ENCODE measurements around the gene FNBP1.
"Not testable (repeated sequence)": the region's sequence is repeated elsewhere in the genome, so short reads cannot be mapped to it uniquely, and the experiment has no call there.

Gene FNBP1

DNA sequence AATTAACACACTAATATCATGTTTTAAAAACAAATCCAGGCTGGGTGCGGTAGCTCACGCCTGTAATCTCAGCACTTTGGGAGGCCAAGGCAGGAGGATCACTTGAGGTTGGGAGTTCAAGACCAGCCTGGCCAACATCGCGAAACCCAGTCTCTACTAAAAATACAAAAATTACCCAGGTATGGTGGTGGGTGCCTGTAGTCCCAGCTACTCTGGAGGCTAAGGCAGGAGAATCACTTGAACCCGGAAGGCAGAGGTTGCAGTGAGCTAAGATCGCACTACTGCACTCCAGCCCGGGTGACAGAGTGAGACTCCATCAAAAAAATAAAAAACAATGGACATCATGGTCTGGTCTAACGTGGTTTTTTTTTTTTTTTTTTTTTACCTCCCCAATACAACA lies 25.5 kb downstream of the FNBP1 start:
- H3K36me3 Mint-ChIP-seq; H3K9me3 Mint-ChIP-seq; ATAC-seq; DNase-seq (ENCODE audit: low spot score in 2 of 2): not testable (repeated sequence)
- Mint-ChIP-seq H3K4me1 (peaks cover 72% of the 10 kb centered on the region), H3K27ac (peak overlapping the region; percentile 99), H3K4me3 (peak overlapping the region; percentile 61)

DNA sequence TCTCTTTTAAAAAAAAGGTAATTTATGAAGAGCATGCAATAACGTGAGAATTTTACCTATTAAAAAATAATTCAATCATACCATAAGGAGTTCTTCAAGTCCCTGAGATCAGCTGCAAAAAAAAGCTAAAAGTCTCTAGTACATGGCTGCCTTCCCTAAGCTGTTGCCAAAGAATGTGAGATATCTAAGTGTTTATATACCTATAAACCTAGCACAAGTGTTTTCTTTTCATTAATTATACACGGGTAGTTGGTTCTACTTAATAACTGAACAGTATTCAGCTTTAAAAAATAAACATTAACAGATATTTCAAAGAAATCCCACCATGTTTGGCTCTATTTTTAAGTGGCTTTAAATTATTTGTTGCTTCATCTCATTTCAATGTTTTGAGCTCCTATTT lies 25.9 kb downstream of the FNBP1 start:
- Mint-ChIP-seq H3K36me3 (no peaks in the 10 kb centered on the region), H3K4me3 (peak overlapping the region; percentile 61), H3K27ac (peak overlapping the region; percentile 99), H3K9me3 (no peaks in the 10 kb centered on the region), H3K4me1 (peaks cover 74% of the 10 kb centered on the region)
- DNase-seq (ENCODE audit: low spot score in 2 of 2) (no peak), ATAC-seq (no peak)

DNA sequence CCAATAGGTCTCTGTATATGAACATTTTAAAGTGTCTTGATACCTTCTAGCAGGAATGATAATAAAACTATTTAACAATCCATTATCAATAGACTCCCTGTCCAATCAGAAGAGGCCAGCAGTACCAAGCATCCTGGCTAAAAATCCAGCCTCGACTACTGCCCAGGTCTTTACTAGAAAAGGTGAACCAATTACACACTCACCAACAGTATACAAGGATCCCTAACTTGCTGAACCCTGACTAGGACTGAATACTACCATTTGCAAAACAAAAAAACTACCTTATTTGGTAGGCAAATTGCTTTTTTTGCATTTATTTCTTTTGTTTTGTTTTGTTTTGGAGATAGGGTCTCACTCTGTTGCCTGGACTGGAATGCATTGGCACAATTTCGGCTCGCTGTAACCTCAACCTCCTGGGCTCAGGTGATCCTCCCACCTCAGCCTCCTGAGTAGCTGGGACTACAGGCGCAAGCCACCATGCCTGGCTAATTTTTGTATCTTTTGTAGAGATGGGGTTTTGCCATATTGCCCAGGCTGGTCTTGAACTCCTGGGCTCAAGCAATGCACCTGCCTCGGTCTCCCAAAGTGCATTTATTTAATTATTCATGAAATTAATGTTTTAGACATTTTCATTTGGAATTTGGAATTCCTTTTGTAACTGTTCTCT lies 27.5 kb downstream of the FNBP1 start:
- ATAC-seq (no peak), DNase-seq (ENCODE audit: low spot score in 2 of 2) (no peak)
- H3K4me3 Mint-ChIP-seq: no peak overlapping the region
- peaks cover 5% of the 10 kb centered on the region for H3K9me3 Mint-ChIP-seq
- H3K4me1 Mint-ChIP-seq: peaks cover 74% of the 10 kb centered on the region
- no peaks in the 10 kb centered on the region for H3K36me3 Mint-ChIP-seq
- peak overlapping the region; percentile 99 for H3K27ac Mint-ChIP-seq

DNA sequence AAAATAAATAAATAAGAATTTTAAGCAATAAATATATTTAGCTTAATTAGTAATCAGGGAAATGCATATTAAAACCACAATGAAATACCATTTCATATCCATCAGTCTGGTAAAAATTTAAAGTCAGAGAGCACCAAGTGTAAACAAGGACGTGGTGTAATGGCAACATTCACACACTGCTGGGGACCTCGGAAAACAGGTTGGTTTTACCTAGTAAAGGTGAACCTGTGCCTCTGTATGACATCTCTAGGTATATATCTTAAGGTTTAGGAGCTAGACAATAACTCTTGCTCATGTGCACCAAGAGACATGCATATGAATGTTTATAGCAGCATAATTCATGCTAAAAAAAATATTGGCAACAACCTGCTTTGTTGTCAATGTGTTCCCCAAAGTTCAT lies 29.7 kb downstream of the FNBP1 start:
- H3K4me1 Mint-ChIP-seq: peaks cover 80% of the 10 kb centered on the region
- no peak for DNase-seq (ENCODE audit: low spot score in 2 of 2)
- H3K27ac Mint-ChIP-seq: peak overlapping the region; percentile 90
- H3K9me3 Mint-ChIP-seq: peaks cover 5% of the 10 kb centered on the region
- H3K4me3 Mint-ChIP-seq: peak overlapping the region; percentile 11
- no peaks in the 10 kb centered on the region for H3K36me3 Mint-ChIP-seq
- ATAC-seq: no peak

DNA sequence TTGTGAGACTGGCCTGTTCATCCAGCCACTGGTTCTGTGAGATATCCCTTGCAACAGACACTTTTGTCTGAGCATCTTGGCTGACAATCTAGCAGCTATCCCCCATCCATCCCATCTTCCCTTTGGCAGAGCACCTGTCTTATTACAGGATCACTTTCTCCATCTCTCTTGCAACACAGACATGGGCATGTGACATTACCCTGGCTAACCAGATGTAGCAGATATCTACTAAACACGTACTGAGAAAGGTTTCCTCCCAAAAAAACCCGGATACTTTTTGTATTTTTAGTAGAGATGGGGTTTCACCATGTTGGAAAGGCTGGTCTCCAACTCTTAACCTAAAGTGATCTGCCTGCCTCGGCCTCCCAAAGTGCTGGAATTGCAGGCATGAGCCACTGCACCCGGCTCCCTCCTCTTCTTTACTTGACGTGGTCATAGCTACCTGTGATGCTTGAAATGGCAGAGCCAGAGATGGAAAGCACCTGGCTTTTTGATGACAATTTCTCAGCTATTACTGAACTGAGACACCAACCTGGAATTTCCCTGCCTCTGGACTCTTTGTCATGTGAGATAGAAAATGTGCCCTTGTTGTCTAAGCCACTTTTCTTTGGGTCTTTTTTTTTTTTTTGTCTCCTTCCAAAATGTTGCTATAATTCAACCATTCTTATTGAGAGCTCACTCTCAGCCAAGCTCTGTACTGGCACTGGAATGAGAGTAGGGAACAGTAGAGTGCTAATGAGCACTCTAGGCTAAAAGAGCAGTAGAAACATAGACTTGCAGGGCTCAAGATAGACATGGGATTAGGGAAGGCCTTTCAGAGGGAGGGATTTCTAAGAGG lies 32.6 kb downstream of the FNBP1 start:
- Mint-ChIP-seq H3K36me3 (no peaks in the 10 kb centered on the region), H3K4me3 (peak overlapping the region; percentile 49), H3K27ac (peak overlapping the region; percentile 90), H3K4me1 (peaks cover 74% of the 10 kb centered on the region), H3K9me3 (peaks cover 5% of the 10 kb centered on the region)
- peak in 1 of 2 donors; percentile 70 for DNase-seq (ENCODE audit: low spot score in 2 of 2)
- peak; percentile 83 for ATAC-seq

DNA sequence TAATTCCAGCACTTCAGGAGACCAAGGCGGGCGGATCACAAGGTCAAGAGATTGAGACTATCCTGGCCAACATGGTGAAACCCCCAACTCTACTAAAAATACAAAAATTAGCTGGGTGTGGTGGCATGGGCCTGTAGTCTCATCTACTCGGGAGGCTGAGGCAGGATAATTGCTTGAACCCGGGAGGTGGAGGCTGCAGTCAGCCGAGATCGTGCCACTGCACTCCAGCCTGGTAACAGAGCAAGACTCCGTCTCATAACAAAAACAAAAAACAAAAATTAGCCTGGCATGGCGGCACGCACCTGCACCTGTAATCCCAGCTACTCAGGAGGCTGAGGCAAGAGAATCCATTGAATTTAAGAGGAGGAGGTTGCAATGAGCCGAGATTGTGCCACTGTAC lies 33.4 kb downstream of the FNBP1 start:
- H3K36me3 Mint-ChIP-seq; H3K9me3 Mint-ChIP-seq; ATAC-seq; DNase-seq (ENCODE audit: low spot score in 2 of 2): not testable (repeated sequence)
- Mint-ChIP-seq H3K27ac (peak overlapping the region; percentile 90), H3K4me3 (peak overlapping the region; percentile 49), H3K4me1 (peaks cover 74% of the 10 kb centered on the region)

DNA sequence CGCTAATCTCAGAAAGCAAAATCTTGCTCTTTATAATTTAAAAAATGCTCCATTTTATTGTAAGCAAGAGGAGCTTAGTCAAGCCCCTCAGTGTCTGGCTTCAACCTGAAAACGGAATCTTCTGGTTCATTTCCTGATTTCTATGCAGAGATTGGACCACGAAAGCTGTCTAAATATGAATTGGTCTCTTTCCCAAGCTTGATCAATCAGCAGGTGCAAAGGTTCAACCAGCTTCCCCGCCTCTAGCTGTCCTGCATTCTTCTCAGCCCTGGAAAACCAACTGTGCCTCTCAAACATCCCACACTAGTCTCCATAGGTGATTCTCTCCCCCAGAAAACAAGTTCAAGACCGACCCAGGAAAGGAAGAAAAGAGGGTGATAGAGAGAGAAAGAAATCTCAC lies 34.5 kb downstream of the FNBP1 start:
- Mint-ChIP-seq H3K4me3 (peak overlapping the region; percentile 49), H3K27ac (peak overlapping the region; percentile 90), H3K9me3 (peaks cover 5% of the 10 kb centered on the region), H3K36me3 (no peaks in the 10 kb centered on the region), H3K4me1 (peaks cover 68% of the 10 kb centered on the region)
- DNase-seq (ENCODE audit: low spot score in 2 of 2) (no peak), ATAC-seq (no peak)

DNA sequence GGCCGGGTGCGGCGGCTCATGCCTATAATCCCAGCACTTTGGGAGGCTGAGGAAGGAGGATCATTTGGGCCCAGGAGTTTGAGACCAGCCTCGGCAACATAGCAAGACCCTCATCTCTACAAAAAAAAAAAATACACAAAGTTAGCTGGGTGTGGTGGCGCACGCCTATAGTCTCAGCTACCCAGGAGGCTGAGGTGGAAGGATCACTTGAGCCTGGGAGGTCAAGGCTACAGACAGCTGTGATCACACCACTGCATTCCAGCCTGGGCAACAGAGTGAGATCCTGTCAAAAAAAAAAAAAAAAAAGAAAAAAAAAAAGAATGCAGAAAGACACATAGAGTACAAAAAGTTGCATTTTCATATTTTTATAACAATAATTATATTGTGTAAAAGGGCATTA lies 36.0 kb downstream of the FNBP1 start:
- DNase-seq (ENCODE audit: low spot score in 2 of 2); H3K9me3 Mint-ChIP-seq; H3K36me3 Mint-ChIP-seq; ATAC-seq: not testable (repeated sequence)
- H3K4me3 Mint-ChIP-seq: peak overlapping the region; percentile 49
- H3K4me1 Mint-ChIP-seq: peaks cover 67% of the 10 kb centered on the region
- peak overlapping the region; percentile 90 for H3K27ac Mint-ChIP-seq

DNA sequence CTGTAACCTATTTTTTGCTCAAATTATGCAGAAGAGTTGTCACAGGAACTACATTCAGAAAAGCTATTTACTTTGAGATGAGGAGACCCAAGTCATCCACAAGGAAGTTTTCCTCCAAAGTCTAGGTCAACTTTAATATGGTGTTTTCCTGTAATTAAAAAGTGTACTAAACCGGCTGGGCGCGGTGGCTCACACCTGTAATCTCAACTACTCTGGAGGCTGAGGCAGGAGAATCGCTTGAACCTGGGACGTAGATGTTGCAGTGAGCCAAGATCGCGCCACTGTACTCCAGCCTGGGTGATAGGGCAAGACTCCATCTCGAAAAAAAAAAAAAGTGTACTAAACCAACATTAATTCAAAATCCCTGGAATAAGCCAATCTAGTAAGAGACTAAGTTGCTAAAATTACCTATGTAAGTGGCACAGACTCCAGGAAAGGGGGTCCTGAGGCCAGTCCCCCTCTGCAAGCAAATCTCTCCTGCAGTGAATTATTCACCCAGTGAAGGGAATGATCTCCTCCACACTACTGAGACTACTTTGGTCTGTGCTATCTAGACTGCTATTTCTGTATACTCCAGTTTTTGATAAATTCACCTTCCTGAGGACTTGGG lies 38.9 kb downstream of the FNBP1 start:
- H3K9me3 Mint-ChIP-seq: no peaks in the 10 kb centered on the region
- peak overlapping the region; percentile 90 for H3K27ac Mint-ChIP-seq
- no peaks in the 10 kb centered on the region for H3K36me3 Mint-ChIP-seq
- no peak for ATAC-seq
- H3K4me3 Mint-ChIP-seq: peak overlapping the region; percentile 50
- DNase-seq (ENCODE audit: low spot score in 2 of 2): no peak
- peaks cover 58% of the 10 kb centered on the region for H3K4me1 Mint-ChIP-seq

DNA sequence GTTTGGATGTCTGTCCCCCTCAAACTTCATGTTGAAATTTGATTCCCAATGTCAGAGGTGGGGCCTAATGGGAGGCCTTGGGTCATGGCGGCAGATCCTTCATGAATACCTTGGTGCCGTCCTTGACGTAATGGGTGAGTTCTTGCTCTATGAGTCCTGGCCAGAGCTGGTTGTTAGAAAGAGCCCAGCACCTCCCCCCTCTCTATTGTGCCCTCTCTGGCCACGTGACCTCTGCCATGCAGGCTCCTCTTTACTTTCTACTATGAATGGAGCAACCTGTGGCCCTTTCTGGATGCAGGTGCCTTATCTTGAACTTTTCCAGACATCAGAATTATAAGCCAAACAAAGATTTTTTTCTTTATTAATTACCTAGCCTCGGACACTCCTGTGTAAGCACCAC lies 40.7 kb downstream of the FNBP1 start:
- H3K36me3 Mint-ChIP-seq: no peaks in the 10 kb centered on the region
- H3K9me3 Mint-ChIP-seq: no peaks in the 10 kb centered on the region

DNA sequence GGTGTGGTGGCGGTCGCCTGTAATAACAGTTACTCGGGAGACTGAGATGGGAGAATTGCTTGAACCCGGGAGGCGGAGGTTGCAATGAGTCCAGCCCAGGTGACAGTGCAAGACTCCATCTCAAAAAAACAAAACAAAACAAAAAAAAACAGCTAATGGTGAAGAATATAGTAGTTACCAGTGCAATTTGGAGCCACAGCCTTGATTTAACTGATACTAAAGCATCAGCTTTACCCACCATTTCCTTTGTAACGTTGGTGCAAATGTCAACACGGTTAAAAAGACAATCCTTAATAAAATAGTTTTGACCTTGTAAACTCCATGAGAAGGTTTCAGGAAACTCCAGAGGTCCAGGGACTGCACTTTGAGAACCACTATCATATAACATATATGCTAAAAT lies 41.8 kb downstream of the FNBP1 start:
- H3K4me3 Mint-ChIP-seq: peak overlapping the region; percentile 71
- peak overlapping the region; percentile 95 for H3K27ac Mint-ChIP-seq
- H3K9me3 Mint-ChIP-seq: no peaks in the 10 kb centered on the region
- DNase-seq (ENCODE audit: low spot score in 2 of 2) (no peak), ATAC-seq (no peak)
- no peaks in the 10 kb centered on the region for H3K36me3 Mint-ChIP-seq
- H3K4me1 Mint-ChIP-seq: peaks cover 58% of the 10 kb centered on the region

More for the DNA sequence above, 40.7 kb downstream of the FNBP1 start:
- DNase-seq (ENCODE audit: low spot score in 2 of 2): no peak
- Mint-ChIP-seq H3K4me3 (peak overlapping the region; percentile 50), H3K27ac (peak overlapping the region; percentile 90), H3K4me1 (peaks cover 62% of the 10 kb centered on the region)
- no peak for ATAC-seq

DNA sequence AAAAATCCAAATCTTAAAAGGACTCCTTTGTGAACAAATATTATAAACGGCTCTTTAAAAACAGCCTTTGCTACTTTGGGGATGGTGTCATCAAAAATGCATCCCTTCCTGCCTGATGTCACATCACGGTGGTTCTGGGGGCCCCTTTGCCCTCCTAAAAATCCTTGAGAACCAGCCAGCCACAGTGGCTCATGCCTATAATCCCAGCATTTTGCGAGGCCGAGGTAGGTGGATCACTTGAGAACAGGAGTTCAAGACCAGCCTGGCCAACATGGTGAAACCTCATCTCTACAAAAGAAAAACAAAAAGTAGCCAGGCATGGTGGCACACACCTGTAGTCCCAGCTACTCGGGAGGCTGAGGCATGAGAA lies 43.9 kb downstream of the FNBP1 start:
- Mint-ChIP-seq H3K4me1 (peaks cover 78% of the 10 kb centered on the region), H3K27ac (peak overlapping the region; percentile 95), H3K4me3 (peak overlapping the region; percentile 71), H3K9me3 (no peaks in the 10 kb centered on the region), H3K36me3 (no peaks in the 10 kb centered on the region)
- no peak for DNase-seq (ENCODE audit: low spot score in 2 of 2)
- no peak for ATAC-seq

DNA sequence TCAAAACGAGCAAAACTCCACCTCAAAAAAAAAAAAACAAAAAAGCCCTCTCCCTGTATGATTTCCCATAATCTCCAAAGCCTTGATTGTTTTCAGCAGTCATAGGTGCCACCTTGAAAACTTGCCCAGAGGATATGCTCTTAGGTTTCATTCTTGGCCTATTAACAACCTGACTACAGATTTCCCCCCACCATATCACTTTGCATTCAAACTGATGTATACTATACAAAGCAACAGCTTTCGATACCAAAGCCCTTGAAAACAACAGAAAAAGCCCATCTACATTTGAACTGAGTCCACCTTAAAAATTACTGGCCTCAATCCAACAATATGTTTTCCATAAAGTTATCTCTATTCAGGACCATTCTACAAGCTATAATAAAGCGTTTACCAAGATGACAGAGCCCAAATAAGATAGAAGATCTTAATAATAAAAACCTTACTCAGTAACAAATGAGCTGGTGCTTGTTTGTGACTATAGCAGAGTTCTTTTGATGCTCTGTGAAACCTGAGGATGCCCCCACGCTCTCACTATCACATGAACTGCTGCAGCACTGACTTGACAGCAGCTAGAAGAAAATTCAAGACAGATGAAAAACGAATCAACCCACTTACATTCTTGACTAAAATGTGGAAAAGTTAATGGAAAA lies 44.4 kb downstream of the FNBP1 start:
- Mint-ChIP-seq H3K9me3 (no peaks in the 10 kb centered on the region), H3K27ac (peak overlapping the region; percentile 95), H3K4me1 (peaks cover 82% of the 10 kb centered on the region), H3K36me3 (no peaks in the 10 kb centered on the region), H3K4me3 (peak overlapping the region; percentile 71)
- ATAC-seq (peak; percentile 58), DNase-seq (ENCODE audit: low spot score in 2 of 2) (no peak)

DNA sequence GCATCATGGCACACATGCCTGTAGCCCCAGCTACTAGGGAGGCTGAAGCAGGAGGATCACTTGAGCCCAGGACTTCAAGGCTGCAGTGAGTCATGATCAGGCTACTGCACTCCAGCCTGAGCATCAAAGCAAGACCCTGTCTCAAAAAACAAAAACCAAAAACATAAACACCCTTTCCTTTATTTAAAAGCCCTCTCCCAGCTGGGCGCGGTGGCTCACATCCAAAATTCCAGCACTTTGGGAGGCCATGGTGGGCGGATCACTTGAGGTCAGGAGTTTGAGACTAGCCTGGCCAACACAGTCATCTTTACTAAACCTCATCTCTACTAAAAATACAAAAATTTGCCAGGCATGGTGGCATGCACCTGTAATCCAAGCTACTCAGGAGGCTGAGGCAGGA lies 45.3 kb downstream of the FNBP1 start:
- H3K27ac Mint-ChIP-seq: peak overlapping the region; percentile 95
- peaks cover 73% of the 10 kb centered on the region for H3K4me1 Mint-ChIP-seq
- ATAC-seq; DNase-seq (ENCODE audit: low spot score in 2 of 2); H3K9me3 Mint-ChIP-seq; H3K36me3 Mint-ChIP-seq: not testable (repeated sequence)
- H3K4me3 Mint-ChIP-seq: peak overlapping the region; percentile 71

DNA sequence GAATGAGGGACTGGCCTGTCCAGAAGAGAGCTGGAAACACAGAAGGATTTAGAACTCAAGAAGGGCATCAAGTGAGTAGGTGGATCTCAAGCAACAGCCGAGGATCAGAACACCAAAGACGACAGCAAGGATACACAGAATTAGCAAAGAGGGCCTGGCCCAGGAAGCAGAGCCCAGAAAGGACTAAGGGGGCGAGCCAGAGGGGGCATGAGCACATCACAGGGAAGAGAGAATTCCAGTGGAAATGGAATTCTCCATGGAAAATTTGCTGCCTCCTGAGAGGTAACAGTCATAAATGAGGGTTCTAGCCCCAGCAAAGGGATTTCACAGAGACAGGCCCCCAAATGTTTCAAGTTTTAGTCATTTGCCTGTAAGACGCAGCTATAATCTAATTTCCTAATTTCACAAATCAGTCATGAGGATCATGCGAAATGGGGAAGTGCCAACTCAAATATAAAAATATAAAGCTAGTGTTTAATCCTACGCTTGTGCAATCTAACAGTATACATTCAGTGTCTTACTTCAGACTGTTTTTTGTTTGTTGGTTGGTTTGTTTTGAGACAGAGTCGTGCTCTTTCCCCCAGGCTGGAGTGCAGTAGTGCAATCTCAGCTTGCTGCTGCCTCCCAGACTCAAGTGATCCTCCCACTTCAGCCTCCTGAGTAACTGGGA lies 46.7 kb downstream of the FNBP1 start:
- no peaks in the 10 kb centered on the region for H3K9me3 Mint-ChIP-seq
- no peaks in the 10 kb centered on the region for H3K36me3 Mint-ChIP-seq
- peak overlapping the region; percentile 71 for H3K4me3 Mint-ChIP-seq
- no peak for ATAC-seq
- H3K4me1 Mint-ChIP-seq: peaks cover 77% of the 10 kb centered on the region
- peak overlapping the region; percentile 95 for H3K27ac Mint-ChIP-seq
- DNase-seq (ENCODE audit: low spot score in 2 of 2): no peak
